Type B pancreatic cell (in vitro differentiated cells): Measurements from ENCODE around the gene RAC3. TPM values are rescaled to one million over a fixed set of nuclear protein-coding genes. Genes with fewer than 3 reads are reported as not detected.

Source experiments
- DNase-seq: peaks from one replicate; pipeline ENCODE4 v3.0.0; 2021; ENCODE audit warnings: mixed read lengths; ENCODE audit not compliant: unreplicated experiment; ENCODE audit errors: extremely low spot score
- H3K27ac Mint-ChIP-seq: 2 replicates; pipeline ENCODE4 v1.8.0; 2021; ENCODE audit warnings: mild to moderate bottlenecking, mixed read lengths
- H3K27me3 Mint-ChIP-seq: 2 replicates; pipeline ENCODE4 v1.8.0; 2021; ENCODE audit warnings: mixed read lengths
- H3K36me3 Mint-ChIP-seq: 2 replicates; pipeline ENCODE4 v1.8.0; 2021; ENCODE audit warnings: mixed read lengths
- H3K4me1 Mint-ChIP-seq: one replicate; pipeline ENCODE4 v1.8.0; 2021; ENCODE audit warnings: mixed read lengths; ENCODE audit not compliant: unreplicated experiment
- H3K4me3 Mint-ChIP-seq: 2 replicates; pipeline ENCODE4 v1.8.0; 2021; ENCODE audit warnings: mild to moderate bottlenecking, mixed read lengths
- H3K9me3 Mint-ChIP-seq: 2 replicates; pipeline ENCODE4 v1.8.0; 2021; ENCODE audit warnings: mixed read lengths
- CTCF ChIP-seq: fragments of 200-600 bp; sonication (generic); conservative IDR thresholded peaks from 2 replicates; pipeline ENCODE4 v1.5.0; 2021; ENCODE audit warnings: antibody characterized with exemption, mild to moderate bottlenecking
- total RNA-seq: library from RNA; stranded (reverse); gene quantifications from 2 replicates; pipeline ENCODE4 v1.2.1, GENCODE V29; 2021; ENCODE audit warnings: low replicate concordance

The RAC3 gene
- total RNA-seq, 1 donor from 2014 or later: 51.7 TPM

GRCh38 chr17:81998691-81999438, 32.6 kb upstream of the RAC3 start:
- H3K36me3 Mint-ChIP-seq: peaks cover 4% of the 10 kb centered on the region
- peaks cover 16% of the 10 kb centered on the region for H3K4me1 Mint-ChIP-seq
- H3K27me3 Mint-ChIP-seq: no peaks in the 10 kb centered on the region
- no peak overlapping the region for H3K4me3 Mint-ChIP-seq
- no peaks in the 10 kb centered on the region for H3K9me3 Mint-ChIP-seq
- no peak overlapping the region for H3K27ac Mint-ChIP-seq
- no peak for TF ChIP-seq CTCF
- no peak for DNase-seq

- Mint-ChIP-seq H3K27me3 (no peaks in the 10 kb centered on the region), H3K4me1 (peaks cover 13% of the 10 kb centered on the region), H3K9me3 (no peaks in the 10 kb centered on the region), H3K4me3 (no peak overlapping the region), H3K27ac (no peak overlapping the region), H3K36me3 (peaks cover 4% of the 10 kb centered on the region)
- no peak for DNase-seq
- TF ChIP-seq CTCF: no peak
Measured at GRCh38 chr17:81999587-81999975, 31.9 kb upstream of the RAC3 start.

GRCh38 chr17:81999976-82000802, 31.3 kb upstream of the RAC3 start:
- peaks cover 4% of the 10 kb centered on the region for H3K36me3 Mint-ChIP-seq
- peaks cover 10% of the 10 kb centered on the region for H3K4me1 Mint-ChIP-seq
- H3K27ac Mint-ChIP-seq: no peak overlapping the region
- TF ChIP-seq CTCF: no peak
- no peak for DNase-seq
- H3K9me3 Mint-ChIP-seq: no peaks in the 10 kb centered on the region
- H3K27me3 Mint-ChIP-seq: no peaks in the 10 kb centered on the region
- H3K4me3 Mint-ChIP-seq: no peak overlapping the region

GRCh38 chr17:82000803-82001570, 30.5 kb upstream of the RAC3 start:
- no peaks in the 10 kb centered on the region for H3K9me3 Mint-ChIP-seq
- H3K4me3 Mint-ChIP-seq: no peak overlapping the region
- H3K36me3 Mint-ChIP-seq: peaks cover 4% of the 10 kb centered on the region
- peaks cover 11% of the 10 kb centered on the region for H3K4me1 Mint-ChIP-seq
- H3K27me3 Mint-ChIP-seq: no peaks in the 10 kb centered on the region
- no peak for DNase-seq
- H3K27ac Mint-ChIP-seq: no peak overlapping the region
- TF ChIP-seq CTCF: no peak

- no peaks in the 10 kb centered on the region for H3K9me3 Mint-ChIP-seq
- H3K27ac Mint-ChIP-seq: no peak overlapping the region
- DNase-seq: no peak
- peaks cover 4% of the 10 kb centered on the region for H3K36me3 Mint-ChIP-seq
- peaks cover 14% of the 10 kb centered on the region for H3K4me1 Mint-ChIP-seq
- H3K27me3 Mint-ChIP-seq: no peaks in the 10 kb centered on the region
- H3K4me3 Mint-ChIP-seq: no peak overlapping the region
- no peak for TF ChIP-seq CTCF
Measured at GRCh38 chr17:82001571-82002056, 29.9 kb upstream of the RAC3 start.
